Measurements from ENCODE around the gene SHC3. TPM values are rescaled to one million over a fixed set of nuclear protein-coding genes. Genes with fewer than 3 reads are reported as not detected.
"Not testable (repeated sequence)": the region's sequence is repeated elsewhere in the genome, so short reads cannot be mapped to it uniquely, and the experiment has no call there.

SHC3 gene
- total RNA-seq, 4 donors from 2014 or later, result 1.1 to 11.4 (median 3.4) TPM

DNA sequence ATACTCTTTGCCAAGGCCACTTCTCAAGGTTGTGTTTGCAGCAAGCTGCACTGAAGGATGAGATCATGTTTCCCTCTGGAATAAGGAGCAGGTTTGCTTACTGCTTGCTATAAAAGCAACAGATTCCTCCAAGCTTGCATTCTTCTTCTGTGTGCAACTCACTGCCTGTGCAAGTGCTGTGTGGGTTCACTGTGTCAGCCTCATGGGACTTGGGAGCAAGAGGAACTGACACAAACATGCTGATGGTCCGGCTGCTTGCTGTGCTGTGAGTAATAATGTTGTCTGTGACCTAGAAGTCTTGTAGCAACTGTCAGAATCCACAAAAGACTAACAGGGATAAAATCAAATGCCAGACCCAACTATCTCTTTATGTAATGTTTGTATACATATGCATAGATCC is 33.6 kb upstream of the SHC3 start:
- peaks cover 0 to 16% (median 0%) of the 10 kb centered on the region in 4 donors for H3K9me3 ChIP-seq
- H3K36me3 ChIP-seq, result no peaks in the 10 kb centered on the region
- H3K4me3 ChIP-seq, result no peak overlapping the region
- TF ChIP-seq, protein P1, sequence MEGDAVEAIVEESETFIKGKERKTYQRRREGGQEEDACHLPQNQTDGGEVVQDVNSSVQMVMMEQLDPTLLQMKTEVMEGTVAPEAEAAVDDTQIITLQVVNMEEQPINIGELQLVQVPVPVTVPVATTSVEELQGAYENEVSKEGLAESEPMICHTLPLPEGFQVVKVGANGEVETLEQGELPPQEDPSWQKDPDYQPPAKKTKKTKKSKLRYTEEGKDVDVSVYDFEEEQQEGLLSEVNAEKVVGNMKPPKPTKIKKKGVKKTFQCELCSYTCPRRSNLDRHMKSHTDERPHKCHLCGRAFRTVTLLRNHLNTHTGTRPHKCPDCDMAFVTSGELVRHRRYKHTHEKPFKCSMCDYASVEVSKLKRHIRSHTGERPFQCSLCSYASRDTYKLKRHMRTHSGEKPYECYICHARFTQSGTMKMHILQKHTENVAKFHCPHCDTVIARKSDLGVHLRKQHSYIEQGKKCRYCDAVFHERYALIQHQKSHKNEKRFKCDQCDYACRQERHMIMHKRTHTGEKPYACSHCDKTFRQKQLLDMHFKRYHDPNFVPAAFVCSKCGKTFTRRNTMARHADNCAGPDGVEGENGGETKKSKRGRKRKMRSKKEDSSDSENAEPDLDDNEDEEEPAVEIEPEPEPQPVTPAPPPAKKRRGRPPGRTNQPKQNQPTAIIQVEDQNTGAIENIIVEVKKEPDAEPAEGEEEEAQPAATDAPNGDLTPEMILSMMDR (IDR thresholded peaks at IDR 0.05), result no peak
- TF ChIP-seq POLR2A (IDR thresholded peaks at IDR 0.05) (no peak), EP300 (IDR thresholded peaks at IDR 0.05) (no peak)
- no peaks in the 10 kb centered on the region for H3K4me1 ChIP-seq
- DNase-seq (ENCODE audit: low spot score in 2 of 2), result no peak
- no peak overlapping the region for H3K27ac ChIP-seq
- no peaks in the 10 kb centered on the region for H3K27me3 ChIP-seq
- WGBS, 2 donors, result 56 to 80% methylated on average over 1 of the region's 1 CpG

DNA sequence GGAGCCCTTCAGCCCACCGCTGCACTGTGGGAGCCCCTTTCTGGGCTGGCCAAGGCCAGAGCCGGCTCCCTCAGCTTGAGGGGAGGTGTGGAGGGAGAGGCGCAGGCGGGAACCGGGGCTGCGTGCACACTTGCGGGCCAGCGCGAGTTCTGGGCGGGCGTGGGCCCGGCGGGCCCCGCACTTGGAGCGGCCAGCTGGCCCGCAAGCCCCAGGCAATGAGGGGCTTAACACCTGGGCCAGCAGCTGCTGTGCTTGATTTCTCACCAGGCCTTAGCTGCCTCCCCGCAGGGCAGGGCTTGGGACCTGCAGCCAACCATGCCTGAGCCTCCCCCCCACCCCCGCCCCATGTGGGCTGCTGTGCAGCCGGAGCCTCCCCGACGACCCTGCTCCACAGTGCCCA is 30.7 kb upstream of the SHC3 start:
- WGBS, 2 donors, result 89 to 96% methylated on average over 8 to 18 of the region's 21 CpGs
- H3K4me3 ChIP-seq; DNase-seq (ENCODE audit: low spot score in 2 of 2); H3K27me3 ChIP-seq; H3K4me1 ChIP-seq; H3K36me3 ChIP-seq; H3K27ac ChIP-seq: not testable (repeated sequence)
- peaks cover 0 to 22% (median 0%) of the 10 kb centered on the region in 4 donors for H3K9me3 ChIP-seq

DNA sequence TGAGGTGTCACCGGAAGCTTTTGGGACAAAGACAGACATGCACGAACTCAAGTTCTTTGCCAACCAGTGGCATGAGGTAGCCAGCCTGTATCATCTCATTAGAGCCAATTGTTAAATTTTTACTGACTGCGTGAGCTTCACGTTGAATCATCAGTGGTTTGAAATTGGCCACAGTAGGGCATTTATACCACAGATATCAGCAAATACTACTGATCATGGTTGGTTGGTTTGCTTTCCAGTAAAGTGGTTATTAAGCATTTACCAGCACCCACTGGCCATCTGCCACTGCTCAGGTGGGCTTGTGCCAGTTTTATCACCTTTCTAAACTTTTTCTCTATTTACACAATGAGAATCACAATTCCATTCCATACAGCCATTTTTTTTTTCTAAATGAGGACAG is 28.4 kb upstream of the SHC3 start:
- Histone ChIP-seq H3K27ac (no peak overlapping the region), H3K4me1 (no peaks in the 10 kb centered on the region), H3K36me3 (no peaks in the 10 kb centered on the region), H3K4me3 (no peak overlapping the region), H3K27me3 (no peaks in the 10 kb centered on the region), H3K9me3 (peaks cover 0 to 14% (median 0%) of the 10 kb centered on the region in 4 donors)
- WGBS, 2 donors, result 86 to 94% methylated on average over 4 of the region's 4 CpGs
- TF ChIP-seq, protein P1 (IDR thresholded peaks at IDR 0.05), result no peak
- TF ChIP-seq POLR2A (IDR thresholded peaks at IDR 0.05) (no peak), EP300 (IDR thresholded peaks at IDR 0.05) (no peak)
- no peak for DNase-seq (ENCODE audit: low spot score in 2 of 2)

DNA sequence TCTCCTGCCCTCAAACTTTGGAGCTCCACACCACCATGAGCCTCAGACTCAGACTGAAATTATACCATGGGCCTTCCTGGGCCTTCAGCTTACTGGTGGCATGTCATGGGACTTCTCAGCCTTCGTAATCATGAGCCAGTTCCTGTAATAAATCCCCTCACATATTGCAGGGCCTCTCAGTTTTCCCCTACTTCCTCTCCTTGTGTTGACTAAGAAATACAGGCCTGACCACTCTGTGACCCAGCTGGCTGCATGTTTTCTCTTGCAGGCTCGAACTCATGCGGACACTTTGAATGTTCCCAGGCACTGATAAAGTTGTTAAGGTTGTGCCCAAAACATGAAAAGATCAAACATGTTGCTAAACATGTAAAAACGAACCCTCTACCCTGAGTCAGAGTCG is 26.2 kb upstream of the SHC3 start:
- Histone ChIP-seq H3K36me3 (no peaks in the 10 kb centered on the region), H3K9me3 (peaks cover 0 to 12% (median 0%) of the 10 kb centered on the region in 4 donors), H3K27me3 (no peaks in the 10 kb centered on the region), H3K27ac (no peak overlapping the region), H3K4me1 (no peaks in the 10 kb centered on the region), H3K4me3 (no peak overlapping the region)
- WGBS, 2 donors, result 79 to 87% methylated on average over 5 of the region's 5 CpGs
- no peak for TF ChIP-seq EP300 (IDR thresholded peaks at IDR 0.05)
- no peak for TF ChIP-seq POLR2A (IDR thresholded peaks at IDR 0.05)
- TF ChIP-seq, protein P1 (IDR thresholded peaks at IDR 0.05), result no peak
- no peak for DNase-seq (ENCODE audit: low spot score in 2 of 2)

DNA sequence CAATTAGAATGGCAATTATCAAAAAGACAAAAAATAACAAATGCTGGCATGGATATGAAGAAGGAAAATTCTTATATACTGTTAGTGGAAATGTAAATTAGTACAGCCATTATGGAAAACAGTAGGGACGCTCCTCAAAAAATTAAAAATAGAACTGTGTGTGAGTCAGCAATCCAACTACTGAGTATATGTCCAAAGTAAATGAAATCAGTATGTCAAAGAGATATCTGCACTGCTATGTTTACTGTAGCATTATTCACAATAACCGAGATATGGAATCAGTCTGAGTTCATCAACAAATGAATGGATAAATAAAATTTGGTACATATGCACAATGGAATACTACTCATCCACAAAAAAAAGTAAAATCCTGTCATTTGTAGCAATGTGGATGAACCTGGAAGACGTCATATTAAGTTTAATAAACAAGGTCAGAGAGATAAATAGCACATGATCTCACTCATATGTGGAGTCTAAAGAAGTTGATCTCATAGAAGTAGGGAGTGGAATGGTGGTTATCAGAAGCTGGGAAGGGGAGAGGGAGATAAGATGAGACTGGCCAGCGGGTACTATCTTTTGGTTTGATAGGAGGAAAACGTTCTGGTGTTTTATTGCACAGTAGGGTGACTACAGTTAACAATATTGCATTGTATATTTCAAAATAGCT is 16.6 kb upstream of the SHC3 start:
- H3K27ac ChIP-seq, result no peak overlapping the region
- no peak for DNase-seq (ENCODE audit: low spot score in 2 of 2)
- H3K27me3 ChIP-seq, result no peaks in the 10 kb centered on the region
- no peak for TF ChIP-seq EP300 (IDR thresholded peaks at IDR 0.05)
- H3K4me3 ChIP-seq, result no peak overlapping the region
- 75 to 84% methylated on average over 5 of the region's 5 CpGs for WGBS, 2 donors
- H3K36me3 ChIP-seq, result no peaks in the 10 kb centered on the region
- H3K4me1 ChIP-seq, result no peaks in the 10 kb centered on the region
- H3K9me3 ChIP-seq, result peaks cover 0 to 35% (median 7%) of the 10 kb centered on the region in 4 donors

DNA sequence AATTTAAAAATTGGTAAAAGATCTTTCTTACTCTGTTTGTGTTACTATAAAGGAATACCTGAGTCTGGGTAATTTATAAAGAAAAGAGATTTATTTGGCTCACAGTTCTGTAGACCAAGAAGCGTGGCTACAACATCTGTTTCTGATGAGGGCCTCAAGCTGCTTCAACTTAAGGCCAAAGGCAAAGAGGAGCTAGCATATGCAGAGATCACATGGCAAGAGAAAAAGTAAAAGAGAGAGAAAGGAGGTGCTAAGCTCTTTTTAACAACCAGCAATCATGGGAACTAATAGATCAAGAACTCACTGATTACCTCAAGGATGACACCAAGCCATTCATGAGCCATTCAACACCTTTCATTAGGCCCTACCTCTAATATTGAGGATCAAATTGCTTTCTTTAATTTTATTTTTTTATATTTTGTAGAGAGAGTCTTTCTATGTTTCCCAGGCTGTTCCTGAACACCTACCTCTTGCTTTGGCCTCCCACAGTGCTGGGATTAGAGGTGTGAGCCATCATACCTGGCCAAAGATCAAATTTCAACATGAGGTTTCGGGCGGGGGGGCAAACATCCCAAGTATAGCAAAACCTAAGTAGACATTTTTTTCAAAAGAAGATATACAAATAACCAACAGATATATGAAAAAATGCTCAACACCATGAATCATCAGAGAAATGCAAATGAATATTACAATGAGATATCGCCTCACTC is 16.0 kb upstream of the SHC3 start:
- no peak for DNase-seq (ENCODE audit: low spot score in 2 of 2)
- Histone ChIP-seq H3K4me3 (no peak overlapping the region), H3K9me3 (peaks cover 0 to 35% (median 7%) of the 10 kb centered on the region in 4 donors), H3K27ac (no peak overlapping the region), H3K27me3 (no peaks in the 10 kb centered on the region), H3K4me1 (no peaks in the 10 kb centered on the region), H3K36me3 (no peaks in the 10 kb centered on the region)
- TF ChIP-seq POLR2A (IDR thresholded peaks at IDR 0.05), result no peak
- TF ChIP-seq, protein P1 (IDR thresholded peaks at IDR 0.05), result no peak
- TF ChIP-seq EP300 (IDR thresholded peaks at IDR 0.05), result no peak
- WGBS, 2 donors, result 81 to 83% methylated on average over 4 of the region's 4 CpGs
